HCT116 (cell line): ENCODE results near the gene SKI. TPM values are rescaled to one million over a fixed set of nuclear protein-coding genes. Genes with fewer than 3 reads are reported as not detected.

Source experiments
- ATAC-seq: fragments of 200-7000 bp; cut with Tn5 transposase; 2 replicates; pipeline ENCODE4 v1.9.1; 2020; ENCODE audit warnings: mild to moderate bottlenecking, moderate library complexity
- BruUV-seq: library from RNA; stranded (reverse); fragments of 400-500 nt; replicated peaks from 2 replicates; lab custom pipeline; 2021; lab: Mats Ljungman, UMichigan
- CTCF ChIA-PET: fragments of 300-600 bp; sonication (Branson Sonifier 250); formaldehyde crosslinking; loops from one replicate; lab custom pipeline; 2021; ENCODE audit warnings: antibody characterized with exemption; lab: Charles Lee
- POLR2A ChIA-PET: fragments of 300-600, 350-600 bp; sonication (Branson Sonifier 250); formaldehyde crosslinking; loops from one replicate; lab custom pipeline; 2021; ENCODE audit warnings: antibody characterized with exemption; lab: Charles Lee
- RAD21 ChIA-PET, 2 experiments: fragments of 300-600 bp; sonication (Branson Sonifier 250); formaldehyde crosslinking; loops; one replicate each; lab custom pipeline; 2023; ENCODE audit warnings: low total read pairs in 2 of 2; ENCODE audit not compliant: uncharacterized antibody in 2 of 2, unreplicated experiment in 2 of 2, low non-redundant PET in 1 of 2; lab: Charles Lee
- DNase-seq: peaks from one replicate; pipeline ENCODE4 v3.0.0-alpha.2; 2010; ENCODE audit warnings: low read depth, low spot score
- H2AFZ ChIP-seq: fragments of 200-600 bp; shearing (Covaris generic), sonication (generic); 2 replicates; pipeline ENCODE4 v1.6.1; 2017; ENCODE audit warnings: low read depth, mixed run types, mixed read lengths, antibody characterized with exemption, low read length; ENCODE audit not compliant: poor library complexity, severe bottlenecking
- H3K27ac ChIP-seq: 2 replicates; pipeline ENCODE4 v1.5.1; 2012; ENCODE audit warnings: low read depth, low read length
- H3K27me3 ChIP-seq: fragments of 200-600 bp; sonication (generic); 2 replicates; pipeline ENCODE4 v1.6.1; 2016; ENCODE audit warnings: mixed run types, low read length, mixed read lengths; ENCODE audit not compliant: insufficient read depth
- H3K36me3 ChIP-seq, 2 experiments: fragments of 200-500 bp in 1 of 2; fragments of 200-600 bp in 1 of 2; sonication (Bioruptor generic) in 1 of 2; sonication (generic) in 1 of 2; 2 replicates each; pipeline versions ENCODE4 v1.5.1 to v1.6.1; 2014 to 2016; ENCODE audit warnings: low read length in 2 of 2, inconsistent platforms in 1 of 2, mixed read lengths in 1 of 2, mixed run types in 1 of 2; ENCODE audit not compliant: insufficient read depth in 2 of 2, control insufficient read depth in 1 of 2
- H3K4me1 ChIP-seq, 2 experiments: fragments of 200-600 bp in 1 of 2; sonication (generic) in 1 of 2; 2 replicates each; pipeline versions ENCODE4 v1.5.1 to v1.6.1; 2012 to 2017; ENCODE audit warnings: low read length in 2 of 2, inconsistent platforms in 1 of 2, mild to moderate bottlenecking in 1 of 2, mixed read lengths in 1 of 2, mixed run types in 1 of 2, moderate library complexity in 1 of 2; ENCODE audit not compliant: insufficient read depth in 2 of 2, control insufficient read depth in 1 of 2
- H3K4me2 ChIP-seq: fragments of 200-600 bp; sonication (generic); 2 replicates; pipeline ENCODE4 v1.6.1; 2017; ENCODE audit warnings: mixed run types, low read length, mixed read lengths
- H3K4me3 ChIP-seq, 2 experiments: fragments of 200-600 bp in 1 of 2; sonication (generic) in 1 of 2; replicated peaks in 1 of 2; 2 replicates each; pipeline ENCODE4 v1.5.1; 2011 to 2016; ENCODE audit warnings: low read length in 2 of 2, control low read depth in 1 of 2, low read depth in 1 of 2, mild to moderate bottlenecking in 1 of 2, mixed read lengths in 1 of 2, mixed run types in 1 of 2
- H3K79me2 ChIP-seq: fragments of 200-600 bp; sonication (generic); 2 replicates; pipeline ENCODE4 v1.6.1; 2017; ENCODE audit warnings: mild to moderate bottlenecking, mixed run types, low read length, moderate library complexity, mixed read lengths; ENCODE audit not compliant: insufficient read depth
- H3K9ac ChIP-seq: fragments of 200-600 bp; sonication (generic); 2 replicates; pipeline ENCODE4 v1.6.1; 2016; ENCODE audit warnings: low read length, mixed read lengths
- H3K9me2 ChIP-seq: fragments of 200-600 bp; sonication (generic), shearing (Covaris generic); 2 replicates; pipeline ENCODE4 v1.6.1; 2017; ENCODE audit warnings: mixed run types, mild to moderate bottlenecking, moderate library complexity; ENCODE audit not compliant: insufficient read depth
- H3K9me3 ChIP-seq, 2 experiments: fragments of 200-500 bp in 1 of 2; fragments of 200-600 bp in 1 of 2; sonication (Bioruptor generic) in 1 of 2; sonication (generic) in 1 of 2; 2 replicates each; pipeline ENCODE4 v1.6.1; 2014 to 2017; ENCODE audit warnings: low read length in 2 of 2, mixed read lengths in 2 of 2, inconsistent platforms in 1 of 2, low read depth in 1 of 2, mild to moderate bottlenecking in 1 of 2, mixed run types in 1 of 2, moderate library complexity in 1 of 2; ENCODE audit not compliant: control insufficient read depth in 1 of 2, insufficient read depth in 1 of 2
- H4K20me1 ChIP-seq: fragments of 200-600 bp; sonication (generic), shearing (Covaris generic); 2 replicates; pipeline ENCODE4 v1.6.1; 2017; ENCODE audit warnings: mixed run types, mild to moderate bottlenecking, moderate library complexity; ENCODE audit not compliant: insufficient read depth
- CTCF ChIP-seq, 3 experiments: fragments of 200-600 bp in 1 of 3; sonication (generic) in 1 of 3; IDR thresholded peaks in 2 of 3; conservative IDR thresholded peaks in 1 of 3; 2 replicates each; pipeline ENCODE4 v1.5.1; 2012 to 2017; ENCODE audit warnings: low read depth in 2 of 3, low read length in 2 of 3, antibody characterized with exemption in 1 of 3, borderline replicate concordance in 1 of 3, control low read depth in 1 of 3, mild to moderate bottlenecking in 1 of 3, mixed read lengths in 1 of 3, mixed run types in 1 of 3, moderate library complexity in 1 of 3; ENCODE audit not compliant: insufficient read depth in 1 of 3
- ELF1 ChIP-seq: IDR thresholded peaks from 2 replicates; pipeline ENCODE4 v1.6.1; 2012; ENCODE audit warnings: low read depth, borderline replicate concordance
- EZH2phosphoT487 ChIP-seq: fragments of 200-600 bp; IDR thresholded peaks from 2 replicates; pipeline ENCODE4 v1.6.1; 2018; ENCODE audit warnings: antibody characterized with exemption, borderline replicate concordance
- FOSL1 ChIP-seq: IDR thresholded peaks from 2 replicates; pipeline ENCODE4 v1.6.1; 2012; ENCODE audit warnings: low read depth
- JUND ChIP-seq: IDR thresholded peaks from 2 replicates; pipeline ENCODE4 v1.6.1; 2012
- POLR2AphosphoS5 ChIP-seq: IDR thresholded peaks from 2 replicates; pipeline ENCODE4 v1.6.1; 2011; ENCODE audit warnings: mild to moderate bottlenecking, low read depth, low read length, moderate library complexity
- RAD21 ChIP-seq: IDR thresholded peaks from 2 replicates; pipeline ENCODE4 v1.6.1; 2012; ENCODE audit warnings: low read depth, mild to moderate bottlenecking
- SIN3A ChIP-seq: IDR thresholded peaks from 2 replicates; pipeline ENCODE4 v1.6.1; 2012; ENCODE audit warnings: low read depth
- SRF ChIP-seq: IDR thresholded peaks from 2 replicates; pipeline ENCODE4 v1.6.1; 2012; ENCODE audit warnings: low read depth
- YY1 ChIP-seq: IDR thresholded peaks from 2 replicates; pipeline ENCODE4 v1.6.1; 2011; ENCODE audit warnings: low read length, low read depth, moderate library complexity, mild to moderate bottlenecking; ENCODE audit not compliant: insufficient replicate concordance; ENCODE audit errors: extremely low read depth
- ZBTB33 ChIP-seq: IDR thresholded peaks from 2 replicates; pipeline ENCODE4 v1.6.1; 2011; ENCODE audit warnings: mild to moderate bottlenecking, low read length, moderate library complexity; ENCODE audit not compliant: insufficient replicate concordance; ENCODE audit errors: extremely low read depth
- ZFX ChIP-seq: fragments of 450-650 bp; IDR thresholded peaks from 2 replicates; pipeline ENCODE4 v1.6.1; 2017
- intact Hi-C: fragments of 100-400 bp; cut with micrococcal nuclease; formaldehyde crosslinking; loops from 2 replicates; pipeline ENCODE4 v1.10.0; 2022
- total RNA-seq: library from RNA; stranded (reverse); gene quantifications from one replicate; pipeline ENCODE4 v1.2.1, GENCODE V29; 2021; ENCODE audit not compliant: unreplicated experiment
- TF ChIP-seq, protein P1 (sequence below): IDR thresholded peaks from 2 replicates; pipeline ENCODE4 v1.6.1; 2012; ENCODE audit warnings: low read depth

SKI gene
- total RNA-seq, 1 experiment from 2014 or later = 56.2 TPM

- H3K9me2 ChIP-seq = no peaks in the 10 kb centered on the region
- H3K9me3 ChIP-seq = no peaks in the 10 kb centered on the region
- intact Hi-C loops = no loop called here
- H3K4me1 ChIP-seq = peaks cover 0 to 3% of the 10 kb centered on the region in 2 experiments; a peak in 1 of 4 replicates
- ChIA-PET POLR2A (no interaction called here), RAD21 (interaction anchor here in 1 of 2 experiments (0.5 kb wide), 1 partner anchor 675 kb away, joined by 3 read pairs; no protein-coding TSS in a partner anchor), CTCF (no interaction called here)
- no peak overlapping the region for H3K4me2 ChIP-seq
- H2AFZ ChIP-seq = no peak overlapping the region
- H3K27me3 ChIP-seq = no peaks in the 10 kb centered on the region
- ATAC-seq = no peak
- 0 out of 2 replicates have a peak, but pooled peaks cover 4% of the 10 kb centered on the region for H4K20me1 ChIP-seq
- H3K36me3 ChIP-seq = no peaks in the 10 kb centered on the region; a peak in 2 of 4 replicates
- H3K27ac ChIP-seq = no peak overlapping the region
- peaks cover 83% of the 10 kb centered on the region for H3K79me2 ChIP-seq
- no peak for TF ChIP-seq ZBTB33
- no peak for TF ChIP-seq SRF
- TF ChIP-seq ELF1 = no peak
- TF ChIP-seq YY1 = no peak
- no peak for TF ChIP-seq SIN3A
- TF ChIP-seq POLR2AphosphoS5 = no peak
- TF ChIP-seq CTCF (IDR thresholded peaks at IDR 0.05 in 2 of 3, conservative IDR thresholded peaks at IDR 0.05 in 1 of 3; ENCODE audit: borderline replicate concordance in 1 of 3, insufficient read depth in 1 of 3, low read depth in 2 of 3, low read length in 2 of 3) = no peak
- no peak for TF ChIP-seq ZFX
- TF ChIP-seq EZH2phosphoT487 = no peak
- TF ChIP-seq RAD21 = no peak
- no peak for TF ChIP-seq FOSL1
- TF ChIP-seq, protein P1, sequence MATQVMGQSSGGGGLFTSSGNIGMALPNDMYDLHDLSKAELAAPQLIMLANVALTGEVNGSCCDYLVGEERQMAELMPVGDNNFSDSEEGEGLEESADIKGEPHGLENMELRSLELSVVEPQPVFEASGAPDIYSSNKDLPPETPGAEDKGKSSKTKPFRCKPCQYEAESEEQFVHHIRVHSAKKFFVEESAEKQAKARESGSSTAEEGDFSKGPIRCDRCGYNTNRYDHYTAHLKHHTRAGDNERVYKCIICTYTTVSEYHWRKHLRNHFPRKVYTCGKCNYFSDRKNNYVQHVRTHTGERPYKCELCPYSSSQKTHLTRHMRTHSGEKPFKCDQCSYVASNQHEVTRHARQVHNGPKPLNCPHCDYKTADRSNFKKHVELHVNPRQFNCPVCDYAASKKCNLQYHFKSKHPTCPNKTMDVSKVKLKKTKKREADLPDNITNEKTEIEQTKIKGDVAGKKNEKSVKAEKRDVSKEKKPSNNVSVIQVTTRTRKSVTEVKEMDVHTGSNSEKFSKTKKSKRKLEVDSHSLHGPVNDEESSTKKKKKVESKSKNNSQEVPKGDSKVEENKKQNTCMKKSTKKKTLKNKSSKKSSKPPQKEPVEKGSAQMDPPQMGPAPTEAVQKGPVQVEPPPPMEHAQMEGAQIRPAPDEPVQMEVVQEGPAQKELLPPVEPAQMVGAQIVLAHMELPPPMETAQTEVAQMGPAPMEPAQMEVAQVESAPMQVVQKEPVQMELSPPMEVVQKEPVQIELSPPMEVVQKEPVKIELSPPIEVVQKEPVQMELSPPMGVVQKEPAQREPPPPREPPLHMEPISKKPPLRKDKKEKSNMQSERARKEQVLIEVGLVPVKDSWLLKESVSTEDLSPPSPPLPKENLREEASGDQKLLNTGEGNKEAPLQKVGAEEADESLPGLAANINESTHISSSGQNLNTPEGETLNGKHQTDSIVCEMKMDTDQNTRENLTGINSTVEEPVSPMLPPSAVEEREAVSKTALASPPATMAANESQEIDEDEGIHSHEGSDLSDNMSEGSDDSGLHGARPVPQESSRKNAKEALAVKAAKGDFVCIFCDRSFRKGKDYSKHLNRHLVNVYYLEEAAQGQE = no peak
- no peak for TF ChIP-seq JUND
- no peak for DNase-seq
- H3K4me3 ChIP-seq = no peak overlapping the region
- no TSS peak for BruUV-seq
- H3K9ac ChIP-seq = no peak overlapping the region
Observed at GRCh38 chr1:2276803-2277580, 48.9 kb downstream of the SKI start.
